Mesothelial cell of epicardium (in vitro differentiated cells): ENCODE results near the gene L3MBTL1. TPM values are rescaled to one million over a fixed set of nuclear protein-coding genes. Genes with fewer than 3 reads are reported as not detected.

Experiments used
- DNase-seq, 2 experiments: peaks; one replicate each; pipeline ENCODE4 v3.0.0; 2021; ENCODE audit warnings: low spot score in 2 of 2; ENCODE audit not compliant: unreplicated experiment in 2 of 2
- H3K27ac Mint-ChIP-seq: 2 replicates; pipeline ENCODE4 v1.8.0; 2021; ENCODE audit warnings: mixed read lengths
- H3K27me3 Mint-ChIP-seq: 2 replicates; pipeline ENCODE4 v1.8.0; 2021; ENCODE audit warnings: low read depth, mixed read lengths
- H3K36me3 Mint-ChIP-seq: 2 replicates; pipeline ENCODE4 v1.8.0; 2021; ENCODE audit warnings: mixed read lengths
- H3K4me1 Mint-ChIP-seq: 2 replicates; pipeline ENCODE4 v1.8.0; 2021; ENCODE audit warnings: mixed read lengths
- H3K4me3 Mint-ChIP-seq: 2 replicates; pipeline ENCODE4 v1.8.0; 2021; ENCODE audit warnings: mild to moderate bottlenecking, moderate library complexity, mixed read lengths
- H3K9me3 Mint-ChIP-seq: 2 replicates; pipeline ENCODE4 v1.8.0; 2021; ENCODE audit warnings: mixed read lengths
- total RNA-seq: library from RNA; stranded (reverse); gene quantifications from 3 replicates; pipeline ENCODE4 v1.2.1, GENCODE V29; 2021
- TF ChIP-seq, protein P1 (sequence below): fragments of 200-600 bp; sonication (generic); IDR thresholded peaks from one replicate; pipeline ENCODE4 v1.5.0; 2021; ENCODE audit warnings: antibody characterized with exemption; ENCODE audit not compliant: unreplicated experiment

The L3MBTL1 gene
- total RNA-seq, 1 donor from 2014 or later, result 46.7 TPM

- peaks cover 6% of the 10 kb centered on the region for H3K4me1 Mint-ChIP-seq
- DNase-seq, result no peak
- H3K27ac Mint-ChIP-seq, result no peak overlapping the region
- H3K36me3 Mint-ChIP-seq, result no peaks in the 10 kb centered on the region
- H3K27me3 Mint-ChIP-seq, result peaks cover 22% of the 10 kb centered on the region
- TF ChIP-seq, protein P1, sequence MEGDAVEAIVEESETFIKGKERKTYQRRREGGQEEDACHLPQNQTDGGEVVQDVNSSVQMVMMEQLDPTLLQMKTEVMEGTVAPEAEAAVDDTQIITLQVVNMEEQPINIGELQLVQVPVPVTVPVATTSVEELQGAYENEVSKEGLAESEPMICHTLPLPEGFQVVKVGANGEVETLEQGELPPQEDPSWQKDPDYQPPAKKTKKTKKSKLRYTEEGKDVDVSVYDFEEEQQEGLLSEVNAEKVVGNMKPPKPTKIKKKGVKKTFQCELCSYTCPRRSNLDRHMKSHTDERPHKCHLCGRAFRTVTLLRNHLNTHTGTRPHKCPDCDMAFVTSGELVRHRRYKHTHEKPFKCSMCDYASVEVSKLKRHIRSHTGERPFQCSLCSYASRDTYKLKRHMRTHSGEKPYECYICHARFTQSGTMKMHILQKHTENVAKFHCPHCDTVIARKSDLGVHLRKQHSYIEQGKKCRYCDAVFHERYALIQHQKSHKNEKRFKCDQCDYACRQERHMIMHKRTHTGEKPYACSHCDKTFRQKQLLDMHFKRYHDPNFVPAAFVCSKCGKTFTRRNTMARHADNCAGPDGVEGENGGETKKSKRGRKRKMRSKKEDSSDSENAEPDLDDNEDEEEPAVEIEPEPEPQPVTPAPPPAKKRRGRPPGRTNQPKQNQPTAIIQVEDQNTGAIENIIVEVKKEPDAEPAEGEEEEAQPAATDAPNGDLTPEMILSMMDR, result no peak
- H3K4me3 Mint-ChIP-seq, result no peak overlapping the region
- no peaks in the 10 kb centered on the region for H3K9me3 Mint-ChIP-seq
These were observed 4.4 kb downstream of the L3MBTL1 start for GRCh38 chr20:43511879-43512278.

DNA sequence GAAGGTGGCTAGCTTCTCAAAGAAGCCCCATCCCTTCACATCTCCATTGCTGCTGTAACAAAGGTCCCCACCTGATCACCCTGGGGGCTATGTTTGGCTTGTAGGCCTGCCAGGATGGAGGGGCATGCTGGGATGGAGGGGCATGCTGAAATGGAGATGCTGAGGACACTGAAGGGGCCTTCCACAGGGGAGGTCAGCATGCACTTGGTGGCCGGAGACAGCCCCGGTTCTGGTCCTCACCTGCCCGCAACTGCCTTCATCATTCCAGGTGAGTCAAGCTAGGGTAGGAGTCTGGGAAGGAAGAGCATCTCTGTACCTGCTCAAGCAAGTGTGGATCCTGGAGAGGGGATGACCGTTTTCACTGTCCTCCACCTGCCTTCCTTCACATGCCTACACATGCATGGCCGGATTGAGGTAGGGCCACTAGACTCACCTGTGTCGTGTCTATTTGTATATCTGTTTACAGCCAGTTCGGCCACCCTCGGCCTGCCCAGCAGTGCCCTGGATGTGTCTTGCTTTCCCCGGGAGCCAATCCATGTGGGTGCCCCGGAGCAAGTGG lies 6.0 kb downstream of the L3MBTL1 start:
- H3K27me3 Mint-ChIP-seq, result peaks cover 12% of the 10 kb centered on the region
- TF ChIP-seq, protein P1, result no peak
- H3K4me3 Mint-ChIP-seq, result peak overlapping the region; percentile 92
- H3K9me3 Mint-ChIP-seq, result no peaks in the 10 kb centered on the region
- H3K4me1 Mint-ChIP-seq, result peaks cover 6% of the 10 kb centered on the region
- H3K27ac Mint-ChIP-seq, result peak overlapping the region; percentile 78
- no peaks in the 10 kb centered on the region for H3K36me3 Mint-ChIP-seq
- no peak for DNase-seq

DNA sequence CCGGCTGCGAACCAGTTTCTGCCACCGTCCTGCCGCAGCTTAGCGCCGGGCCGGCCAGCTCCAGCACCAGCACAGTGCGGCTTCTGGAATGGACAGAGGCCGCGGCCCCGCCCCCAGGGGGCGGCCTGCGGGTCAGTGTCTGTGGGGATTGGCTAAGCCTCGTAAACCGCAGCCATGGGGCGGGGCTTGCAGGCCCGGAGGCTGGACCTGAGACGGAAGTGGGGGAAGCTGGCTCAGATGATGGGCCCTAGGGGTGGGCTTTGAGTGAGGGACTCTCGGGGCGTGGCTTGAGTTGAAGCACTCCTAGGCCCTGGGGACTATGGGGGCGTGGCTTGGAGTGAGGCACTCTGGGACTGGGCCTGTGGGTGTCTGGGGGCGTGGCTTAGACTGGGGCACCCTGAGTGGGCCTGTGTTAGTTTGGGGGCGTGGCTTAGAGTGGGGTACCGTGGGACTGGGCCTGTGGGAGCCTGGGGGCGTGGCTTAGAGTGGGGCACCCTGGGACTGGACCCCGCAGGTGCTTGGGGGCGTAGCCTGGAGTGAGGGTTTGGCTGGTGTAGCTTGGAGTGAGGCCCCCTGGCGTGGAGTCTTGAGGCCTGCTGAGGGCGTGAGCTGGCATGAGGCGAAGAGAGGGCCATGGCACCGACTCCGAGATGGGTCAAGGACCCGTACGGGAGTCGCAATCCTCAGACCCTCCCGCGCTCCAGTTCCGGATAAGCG lies 6.6 kb downstream of the L3MBTL1 start:
- Mint-ChIP-seq H3K27me3 (peaks cover 5% of the 10 kb centered on the region), H3K9me3 (no peaks in the 10 kb centered on the region), H3K27ac (peak overlapping the region; percentile 83), H3K36me3 (no peaks in the 10 kb centered on the region), H3K4me1 (peaks cover 6% of the 10 kb centered on the region), H3K4me3 (peak overlapping the region; percentile 92)
- peak; percentile 94 to 97 for DNase-seq
- TF ChIP-seq, protein P1, result no peak

GRCh38 chr20:43514648-43514999 lies 7.1 kb downstream of the L3MBTL1 start:
- H3K9me3 Mint-ChIP-seq, result peaks cover under 1% of the 10 kb centered on the region
- peaks cover under 1% of the 10 kb centered on the region for H3K27me3 Mint-ChIP-seq
- H3K27ac Mint-ChIP-seq, result peak overlapping the region; percentile 83
- H3K4me1 Mint-ChIP-seq, result peaks cover 6% of the 10 kb centered on the region
- DNase-seq, result peak in 1 of 2 experiments; percentile 28
- H3K36me3 Mint-ChIP-seq, result no peaks in the 10 kb centered on the region
- H3K4me3 Mint-ChIP-seq, result peak overlapping the region; percentile 92
- TF ChIP-seq, protein P1, result no peak

DNA sequence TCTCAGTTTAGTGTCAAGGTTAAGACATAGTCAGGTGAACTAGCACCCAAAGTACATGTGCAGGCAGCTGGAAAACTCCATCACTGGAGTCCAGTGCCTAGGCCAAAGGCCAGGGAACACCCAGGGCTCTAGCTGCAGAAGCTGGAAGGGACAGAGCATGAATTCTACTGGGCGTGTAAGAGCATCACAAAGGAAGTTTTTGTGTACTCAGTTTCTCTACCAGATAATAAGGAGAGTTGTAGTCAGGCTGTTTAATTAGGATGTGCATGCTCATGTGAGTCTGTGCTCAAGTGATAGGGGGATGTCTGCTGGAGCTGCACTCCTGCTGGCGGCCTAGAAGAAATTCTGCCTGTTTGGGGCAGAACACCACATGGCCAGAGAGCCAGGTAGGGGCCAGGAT lies 8.1 kb downstream of the L3MBTL1 start:
- H3K4me3 Mint-ChIP-seq, result peak overlapping the region; percentile 92
- H3K27ac Mint-ChIP-seq, result no peak overlapping the region
- peaks cover 5% of the 10 kb centered on the region for H3K36me3 Mint-ChIP-seq
- H3K9me3 Mint-ChIP-seq, result peaks cover 6% of the 10 kb centered on the region
- H3K4me1 Mint-ChIP-seq, result peaks cover 6% of the 10 kb centered on the region
- H3K27me3 Mint-ChIP-seq, result no peaks in the 10 kb centered on the region
- no peak for DNase-seq
- TF ChIP-seq, protein P1, result no peak
